ENCODE data around the gene CNR2. TPM values are rescaled to one million over a fixed set of nuclear protein-coding genes. Genes with fewer than 3 reads are reported as not detected.
A peak's percentile ranks its signal among the peaks of the same experiment; 100 is the strongest.

CNR2 gene
- total and polyA plus RNA-seq, 2 experiments from 2014 or later: not detected

GRCh38 chr1:23903754-23904153 is 9.4 kb downstream of the CNR2 start:
- H3K4me3 Mint-ChIP-seq: peak overlapping the region; percentile 59
- no peak overlapping the region for H2AFZ ChIP-seq
- H3K27me3 ChIP-seq (ENCODE audit: insufficient read depth): peaks cover 48% of the 10 kb centered on the region
- H4K20me1 ChIP-seq (replicated peaks; ENCODE audit: insufficient read depth): no peaks in the 10 kb centered on the region
- H3K27ac ChIP-seq (ENCODE audit: low read depth): no peak overlapping the region
- peaks cover 20% of the 10 kb centered on the region for H3K4me1 ChIP-seq (ENCODE audit: insufficient read depth)
- peaks cover 3% of the 10 kb centered on the region; the same call in 1 of the 2 replicates for H3F3A ChIP-seq (replicated peaks; ENCODE audit: low read depth)
- H3K4me2 ChIP-seq: peak overlapping the region; percentile 78
- peak; percentile 49 for DNase-seq (ENCODE audit: low spot score)
- H3K79me2 ChIP-seq (replicated peaks; ENCODE audit: insufficient read depth): no peaks in the 10 kb centered on the region
- H3K4me1 Mint-ChIP-seq: peaks cover 31% of the 10 kb centered on the region
- TF ChIP-seq NANOG (IDR thresholded peaks at IDR 0.05; ENCODE audit: borderline replicate concordance) (no peak), EZH2phosphoT487 (IDR thresholded peaks at IDR 0.05; ENCODE audit: unreplicated experiment) (no peak), JUNB (IDR thresholded peaks at IDR 0.05; ENCODE audit: unreplicated experiment) (no peak), ZNF114 (CRISPR knock-in tag; IDR thresholded peaks at IDR 0.05) (no peak), CTCF (conservative IDR thresholded peaks at IDR 0.05; ENCODE audit: low read depth in 2 of 2) (no peak), ZNF462 (CRISPR knock-in tag; IDR thresholded peaks at IDR 0.05) (no peak), EZH2 (IDR thresholded peaks at IDR 0.05; ENCODE audit: low read depth, unreplicated experiment) (no peak), ZNF331 (CRISPR knock-in tag; IDR thresholded peaks at IDR 0.05; ENCODE audit: low read depth) (no peak), POLR2AphosphoS5 (IDR thresholded peaks at IDR 0.05; ENCODE audit: low read depth) (no peak), STAT1 (IDR thresholded peaks at IDR 0.05; ENCODE audit: unreplicated experiment) (no peak), CREB1 (CRISPR knock-in tag; IDR thresholded peaks at IDR 0.05; ENCODE audit: low read depth) (no peak), ETS1 (IDR thresholded peaks at IDR 0.05) (no peak)
- TF ChIP-seq, protein P1, sequence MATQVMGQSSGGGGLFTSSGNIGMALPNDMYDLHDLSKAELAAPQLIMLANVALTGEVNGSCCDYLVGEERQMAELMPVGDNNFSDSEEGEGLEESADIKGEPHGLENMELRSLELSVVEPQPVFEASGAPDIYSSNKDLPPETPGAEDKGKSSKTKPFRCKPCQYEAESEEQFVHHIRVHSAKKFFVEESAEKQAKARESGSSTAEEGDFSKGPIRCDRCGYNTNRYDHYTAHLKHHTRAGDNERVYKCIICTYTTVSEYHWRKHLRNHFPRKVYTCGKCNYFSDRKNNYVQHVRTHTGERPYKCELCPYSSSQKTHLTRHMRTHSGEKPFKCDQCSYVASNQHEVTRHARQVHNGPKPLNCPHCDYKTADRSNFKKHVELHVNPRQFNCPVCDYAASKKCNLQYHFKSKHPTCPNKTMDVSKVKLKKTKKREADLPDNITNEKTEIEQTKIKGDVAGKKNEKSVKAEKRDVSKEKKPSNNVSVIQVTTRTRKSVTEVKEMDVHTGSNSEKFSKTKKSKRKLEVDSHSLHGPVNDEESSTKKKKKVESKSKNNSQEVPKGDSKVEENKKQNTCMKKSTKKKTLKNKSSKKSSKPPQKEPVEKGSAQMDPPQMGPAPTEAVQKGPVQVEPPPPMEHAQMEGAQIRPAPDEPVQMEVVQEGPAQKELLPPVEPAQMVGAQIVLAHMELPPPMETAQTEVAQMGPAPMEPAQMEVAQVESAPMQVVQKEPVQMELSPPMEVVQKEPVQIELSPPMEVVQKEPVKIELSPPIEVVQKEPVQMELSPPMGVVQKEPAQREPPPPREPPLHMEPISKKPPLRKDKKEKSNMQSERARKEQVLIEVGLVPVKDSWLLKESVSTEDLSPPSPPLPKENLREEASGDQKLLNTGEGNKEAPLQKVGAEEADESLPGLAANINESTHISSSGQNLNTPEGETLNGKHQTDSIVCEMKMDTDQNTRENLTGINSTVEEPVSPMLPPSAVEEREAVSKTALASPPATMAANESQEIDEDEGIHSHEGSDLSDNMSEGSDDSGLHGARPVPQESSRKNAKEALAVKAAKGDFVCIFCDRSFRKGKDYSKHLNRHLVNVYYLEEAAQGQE (IDR thresholded peaks at IDR 0.05; ENCODE audit: unreplicated experiment): no peak
- peaks cover 38% of the 10 kb centered on the region for H3K27me3 Mint-ChIP-seq (ENCODE audit: insufficient read depth, low read depth, poor library complexity)
- H3K4me3 ChIP-seq: peak overlapping the region; percentile 56
- no peaks in the 10 kb centered on the region for H3K36me3 ChIP-seq (ENCODE audit: insufficient read depth)
- no peaks in the 10 kb centered on the region; the same call in 2 of the 3 replicates for H3K36me3 Mint-ChIP-seq (ENCODE audit: low read depth)
- no peak overlapping the region for H3K27ac Mint-ChIP-seq
- ATAC-seq: peak; percentile 53
- no peaks in the 10 kb centered on the region for H3K9me2 ChIP-seq (ENCODE audit: insufficient read depth)
- no peaks in the 10 kb centered on the region for H3K9me3 Mint-ChIP-seq

All from GM23338 (cell line).